NT2/D1 (cell line): ENCODE measurements around the gene FBXW8.

Experiments used
- DNase-seq: peaks from one replicate; pipeline ENCODE4 v3.0.0-alpha.2; 2011; ENCODE audit warnings: low read depth, low spot score
- H3K27me3 ChIP-seq: 2 replicates; pipeline ENCODE4 v1.6.0; 2011; ENCODE audit warnings: mild to moderate bottlenecking; ENCODE audit not compliant: insufficient read length, insufficient read depth
- H3K36me3 ChIP-seq: 2 replicates; pipeline ENCODE4 v1.6.1; 2011; ENCODE audit warnings: mild to moderate bottlenecking, low read length, mixed read lengths; ENCODE audit not compliant: insufficient read depth, insufficient read length
- H3K4me1 ChIP-seq: 2 replicates; pipeline ENCODE4 v1.5.1; 2011; ENCODE audit not compliant: insufficient read depth, insufficient read length
- H3K4me3 ChIP-seq: 2 replicates; pipeline ENCODE4 v1.5.1; 2011; ENCODE audit warnings: low read depth; ENCODE audit not compliant: insufficient read length
- H3K9ac ChIP-seq: 2 replicates; pipeline ENCODE4 v1.6.0; 2011; ENCODE audit warnings: low read depth; ENCODE audit not compliant: insufficient read length
- H3K9me3 ChIP-seq: 2 replicates; pipeline ENCODE4 v1.5.1; 2011; ENCODE audit warnings: mild to moderate bottlenecking, low read length; ENCODE audit not compliant: insufficient read depth
- SUZ12 ChIP-seq: IDR thresholded peaks from 2 replicates; pipeline ENCODE4 v1.6.1; 2011; ENCODE audit not compliant: insufficient read length, insufficient read depth; ENCODE audit errors: extremely low read depth
- YY1 ChIP-seq: IDR thresholded peaks from 2 replicates; pipeline ENCODE4 v1.6.1; 2011; ENCODE audit not compliant: insufficient read length, insufficient read depth
- ZNF274 ChIP-seq: IDR thresholded peaks from 2 replicates; pipeline ENCODE4 v1.6.1; 2011; ENCODE audit warnings: mild to moderate bottlenecking, low read depth, low read length

FBXW8 gene

DNA sequence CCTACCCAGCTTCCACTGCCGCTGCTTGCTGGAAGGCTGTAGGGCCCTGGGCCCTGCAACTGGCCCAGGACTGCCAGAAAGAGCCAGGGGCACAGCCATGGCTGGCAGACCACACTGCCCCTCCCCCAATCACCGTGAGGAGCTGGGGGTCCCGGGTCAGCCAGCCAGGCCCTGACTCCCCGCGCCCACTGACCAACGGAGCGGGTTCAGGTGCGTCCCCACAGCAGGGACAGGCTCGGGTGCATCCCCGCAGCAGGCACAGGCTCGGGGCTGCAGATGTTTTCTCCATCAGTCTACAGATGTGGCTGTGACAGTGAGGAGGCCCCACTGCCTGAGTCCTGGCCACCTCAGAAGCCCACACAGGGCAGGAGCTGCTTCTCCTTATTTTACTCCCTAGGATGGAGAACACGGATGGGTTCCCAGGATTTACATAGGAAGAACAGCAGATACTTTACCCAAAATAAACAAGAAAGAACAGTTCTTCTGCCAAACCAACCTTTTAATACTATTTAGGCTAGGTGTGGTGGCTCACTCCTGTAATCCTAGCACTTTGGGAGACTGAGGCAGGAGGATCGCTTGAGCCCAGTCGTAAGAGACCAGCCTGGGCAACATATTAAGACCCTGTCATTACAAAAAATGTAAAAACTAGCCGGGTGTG is 127.4 kb downstream of the FBXW8 start:
- Histone ChIP-seq H3K9ac (no peak overlapping the region), H3K27me3 (no peaks in the 10 kb centered on the region), H3K4me3 (no peak overlapping the region), H3K4me1 (peaks cover 27% of the 10 kb centered on the region), H3K9me3 (no peaks in the 10 kb centered on the region), H3K36me3 (no peaks in the 10 kb centered on the region)
- TF ChIP-seq SUZ12 (no peak), YY1 (no peak), ZNF274 (no peak)
- no peak for DNase-seq

DNA sequence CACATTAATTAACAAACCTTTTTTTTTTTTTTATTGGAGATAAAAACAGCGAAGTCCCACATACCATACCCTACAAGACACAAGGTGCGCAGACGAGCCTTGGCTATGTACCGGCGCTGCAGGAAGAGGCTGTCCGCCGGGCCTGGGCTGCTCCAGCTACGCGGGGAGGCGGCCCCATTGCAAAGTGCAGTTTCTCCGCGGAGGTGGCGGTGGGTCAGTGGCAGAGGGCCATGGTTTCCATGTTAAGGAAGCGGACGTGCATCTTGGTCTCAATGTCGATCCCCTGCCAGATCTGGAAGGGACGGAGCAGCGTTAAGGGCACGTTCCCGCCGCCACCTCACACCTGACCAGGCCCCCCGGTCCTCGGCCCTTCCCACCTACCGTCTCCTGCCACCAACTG is 128.2 kb downstream of the FBXW8 start:
- peaks cover 19% of the 10 kb centered on the region for H3K4me1 ChIP-seq
- H3K36me3 ChIP-seq = no peaks in the 10 kb centered on the region
- H3K27me3 ChIP-seq = no peaks in the 10 kb centered on the region
- no peaks in the 10 kb centered on the region for H3K9me3 ChIP-seq
- no peak for DNase-seq
- no peak overlapping the region for H3K4me3 ChIP-seq
- no peak overlapping the region for H3K9ac ChIP-seq
- no peak for TF ChIP-seq ZNF274
- no peak for TF ChIP-seq SUZ12
- TF ChIP-seq YY1 = no peak

GRCh38 chr12:117039891-117040309 is 129.2 kb downstream of the FBXW8 start:
- Histone ChIP-seq H3K4me3 (no peak overlapping the region), H3K9ac (no peak overlapping the region), H3K4me1 (peaks cover 19% of the 10 kb centered on the region), H3K36me3 (no peaks in the 10 kb centered on the region), H3K9me3 (no peaks in the 10 kb centered on the region), H3K27me3 (no peaks in the 10 kb centered on the region)
- no peak for TF ChIP-seq SUZ12
- no peak for TF ChIP-seq ZNF274
- TF ChIP-seq YY1 = no peak
- DNase-seq = no peak

- no peak for DNase-seq
- Histone ChIP-seq H3K4me3 (no peak overlapping the region), H3K9ac (no peak overlapping the region), H3K27me3 (no peaks in the 10 kb centered on the region), H3K9me3 (no peaks in the 10 kb centered on the region), H3K36me3 (no peaks in the 10 kb centered on the region), H3K4me1 (peaks cover 19% of the 10 kb centered on the region)
- TF ChIP-seq YY1 = no peak
- TF ChIP-seq ZNF274 = no peak
- TF ChIP-seq SUZ12 = no peak
These were observed 129.7 kb downstream of the FBXW8 start for GRCh38 chr12:117040496-117040895.

GRCh38 chr12:117041798-117042170 is 131.0 kb downstream of the FBXW8 start:
- H3K9ac ChIP-seq = no peak overlapping the region
- H3K4me1 ChIP-seq = peaks cover 24% of the 10 kb centered on the region
- H3K27me3 ChIP-seq = no peaks in the 10 kb centered on the region
- TF ChIP-seq ZNF274 (no peak), SUZ12 (no peak), YY1 (no peak)
- H3K9me3 ChIP-seq = no peaks in the 10 kb centered on the region
- H3K36me3 ChIP-seq = no peaks in the 10 kb centered on the region
- DNase-seq = no peak
- no peak overlapping the region for H3K4me3 ChIP-seq

DNA sequence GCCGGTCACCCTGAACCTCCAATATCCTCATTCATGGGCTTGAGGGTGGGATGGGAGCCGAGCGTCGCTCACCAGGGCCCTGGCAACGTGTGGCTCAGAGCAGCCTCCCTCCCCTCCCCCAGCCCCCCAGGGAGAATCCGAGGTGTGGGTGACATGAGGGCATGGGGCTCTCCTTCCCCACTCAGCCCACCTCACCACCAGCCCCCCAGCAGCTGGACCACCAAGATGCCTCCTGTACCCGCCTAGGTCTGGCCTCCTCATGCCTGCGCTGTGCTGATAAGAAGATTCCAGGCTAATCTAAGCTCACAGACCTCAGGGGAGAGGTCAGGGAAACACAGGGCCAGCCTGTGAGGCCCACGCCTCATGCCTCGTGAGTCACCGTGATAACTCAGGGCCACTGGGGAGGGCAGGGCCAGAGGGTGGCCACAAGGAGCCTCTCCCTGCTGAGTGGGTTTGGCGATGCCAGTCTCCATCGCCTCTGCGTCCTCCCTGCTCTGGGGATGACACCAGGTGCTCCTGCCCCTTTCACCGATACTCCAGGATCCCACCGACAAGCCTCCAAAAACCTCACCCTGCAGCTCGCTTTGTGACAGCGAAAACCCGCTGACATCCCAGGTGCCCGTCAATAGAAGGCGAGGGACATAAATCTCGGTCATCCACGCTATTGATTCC is 131.6 kb downstream of the FBXW8 start:
- DNase-seq = no peak
- H3K4me3 ChIP-seq = no peak overlapping the region
- no peaks in the 10 kb centered on the region for H3K27me3 ChIP-seq
- H3K36me3 ChIP-seq = no peaks in the 10 kb centered on the region
- peaks cover 24% of the 10 kb centered on the region for H3K4me1 ChIP-seq
- H3K9me3 ChIP-seq = no peaks in the 10 kb centered on the region
- TF ChIP-seq SUZ12 (no peak), ZNF274 (no peak), YY1 (no peak)
- H3K9ac ChIP-seq = no peak overlapping the region

GRCh38 chr12:117042862-117043261 is 132.1 kb downstream of the FBXW8 start:
- no peaks in the 10 kb centered on the region for H3K27me3 ChIP-seq
- no peaks in the 10 kb centered on the region for H3K36me3 ChIP-seq
- no peaks in the 10 kb centered on the region for H3K9me3 ChIP-seq
- peaks cover 23% of the 10 kb centered on the region for H3K4me1 ChIP-seq
- no peak overlapping the region for H3K4me3 ChIP-seq
- DNase-seq = no peak
- TF ChIP-seq ZNF274 (no peak), SUZ12 (no peak), YY1 (no peak)
- no peak overlapping the region for H3K9ac ChIP-seq
